ENCODE results near the gene AK4.

The AK4 gene

DNA sequence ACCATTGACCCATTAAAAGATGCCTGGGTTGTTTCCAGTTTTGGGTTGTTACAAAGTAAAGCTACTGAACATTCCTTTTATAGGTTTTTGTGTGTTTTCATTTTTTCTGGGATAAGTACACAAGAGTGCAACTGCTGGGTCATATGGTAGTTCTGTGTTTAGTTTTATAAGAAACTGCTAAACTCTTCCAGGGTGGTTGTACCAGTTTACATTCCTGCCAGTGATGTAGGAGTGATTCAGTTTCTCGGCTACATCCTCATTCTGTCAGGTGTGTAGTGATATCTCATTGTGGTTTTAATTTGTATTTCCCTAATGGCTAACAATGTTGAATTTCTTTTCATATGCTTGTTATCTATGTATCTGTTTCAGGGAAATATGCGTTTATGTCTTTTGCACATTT, 102.8 kb downstream of the AK4 start:
- TF ChIP-seq, protein P1, sequence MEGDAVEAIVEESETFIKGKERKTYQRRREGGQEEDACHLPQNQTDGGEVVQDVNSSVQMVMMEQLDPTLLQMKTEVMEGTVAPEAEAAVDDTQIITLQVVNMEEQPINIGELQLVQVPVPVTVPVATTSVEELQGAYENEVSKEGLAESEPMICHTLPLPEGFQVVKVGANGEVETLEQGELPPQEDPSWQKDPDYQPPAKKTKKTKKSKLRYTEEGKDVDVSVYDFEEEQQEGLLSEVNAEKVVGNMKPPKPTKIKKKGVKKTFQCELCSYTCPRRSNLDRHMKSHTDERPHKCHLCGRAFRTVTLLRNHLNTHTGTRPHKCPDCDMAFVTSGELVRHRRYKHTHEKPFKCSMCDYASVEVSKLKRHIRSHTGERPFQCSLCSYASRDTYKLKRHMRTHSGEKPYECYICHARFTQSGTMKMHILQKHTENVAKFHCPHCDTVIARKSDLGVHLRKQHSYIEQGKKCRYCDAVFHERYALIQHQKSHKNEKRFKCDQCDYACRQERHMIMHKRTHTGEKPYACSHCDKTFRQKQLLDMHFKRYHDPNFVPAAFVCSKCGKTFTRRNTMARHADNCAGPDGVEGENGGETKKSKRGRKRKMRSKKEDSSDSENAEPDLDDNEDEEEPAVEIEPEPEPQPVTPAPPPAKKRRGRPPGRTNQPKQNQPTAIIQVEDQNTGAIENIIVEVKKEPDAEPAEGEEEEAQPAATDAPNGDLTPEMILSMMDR (IDR thresholded peaks at IDR 0.05; ENCODE audit: control insufficient read depth, extremely low read depth, insufficient read depth), result no peak
- no peak overlapping the region for H3K4me3 ChIP-seq (ENCODE audit: low read depth, low read length)
- DNase-seq (ENCODE audit: low read depth), result no peak

GRCh38 chr1:65253800-65254319, 105.9 kb downstream of the AK4 start:
- TF ChIP-seq, protein P1 (IDR thresholded peaks at IDR 0.05; ENCODE audit: control insufficient read depth, extremely low read depth, insufficient read depth), result no peak
- H3K4me3 ChIP-seq (ENCODE audit: low read depth, low read length), result peak overlapping the region; percentile 52
- no peak for DNase-seq (ENCODE audit: low read depth)

- peak overlapping the region; percentile 66 for H3K4me3 ChIP-seq (ENCODE audit: low read depth, low read length)
- TF ChIP-seq, protein P1 (IDR thresholded peaks at IDR 0.05; ENCODE audit: control insufficient read depth, extremely low read depth, insufficient read depth), result peak; percentile 24
- DNase-seq (ENCODE audit: low read depth), result no peak
Measured at GRCh38 chr1:65254320-65255034, 106.5 kb downstream of the AK4 start.

DNA sequence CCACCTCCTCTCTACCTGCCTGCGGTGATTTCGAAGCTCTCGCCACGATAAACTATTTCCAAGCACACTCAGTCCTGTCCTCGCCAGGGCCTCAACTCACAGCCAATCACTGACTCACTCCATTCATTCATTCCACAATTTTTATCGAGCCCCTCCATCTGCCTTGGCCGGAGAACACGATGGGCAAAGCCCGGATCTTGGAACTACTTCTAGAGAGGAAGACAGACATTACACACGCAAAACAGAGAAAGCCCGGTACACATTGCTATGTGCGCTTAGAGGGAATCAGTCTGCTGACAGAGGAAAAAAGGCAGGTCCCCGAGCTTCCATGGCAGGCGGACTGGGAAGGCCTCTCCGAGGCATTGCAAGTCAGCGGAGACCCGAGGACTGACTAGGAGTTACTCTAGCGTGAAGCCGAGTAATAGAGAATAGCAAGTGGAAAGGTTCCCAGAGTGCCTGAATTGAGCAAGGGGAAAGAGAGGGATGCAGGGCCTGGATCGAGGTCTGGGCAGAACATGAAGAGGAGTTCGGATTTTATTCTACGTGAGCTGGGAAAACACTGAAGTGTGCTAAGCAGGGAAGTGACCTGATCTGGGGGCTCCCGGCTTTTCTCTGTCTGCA, 107.1 kb downstream of the AK4 start:
- TF ChIP-seq, protein P1 (IDR thresholded peaks at IDR 0.05; ENCODE audit: control insufficient read depth, extremely low read depth, insufficient read depth), result no peak
- DNase-seq (ENCODE audit: low read depth), result no peak
- peak overlapping the region; percentile 66 for H3K4me3 ChIP-seq (ENCODE audit: low read depth, low read length)

GRCh38 chr1:65255656-65256050, 107.7 kb downstream of the AK4 start:
- no peak for DNase-seq (ENCODE audit: low read depth)
- no peak overlapping the region for H3K4me3 ChIP-seq (ENCODE audit: low read depth, low read length)
- TF ChIP-seq, protein P1 (IDR thresholded peaks at IDR 0.05; ENCODE audit: control insufficient read depth, extremely low read depth, insufficient read depth), result no peak

- no peak for DNase-seq (ENCODE audit: low read depth)
- no peak overlapping the region for H3K4me3 ChIP-seq (ENCODE audit: low read depth, low read length)
- TF ChIP-seq, protein P1 (IDR thresholded peaks at IDR 0.05; ENCODE audit: control insufficient read depth, extremely low read depth, insufficient read depth), result no peak
Measured at GRCh38 chr1:65256860-65257708, 109.1 kb downstream of the AK4 start.

Data from LNCaP clone FGC (cell line).